ENCODE data around the gene ACOT11.

GRCh38 chr1:54532033-54532432 is 16.0 kb upstream of the ACOT11 start:
- TF ChIP-seq, protein P1, sequence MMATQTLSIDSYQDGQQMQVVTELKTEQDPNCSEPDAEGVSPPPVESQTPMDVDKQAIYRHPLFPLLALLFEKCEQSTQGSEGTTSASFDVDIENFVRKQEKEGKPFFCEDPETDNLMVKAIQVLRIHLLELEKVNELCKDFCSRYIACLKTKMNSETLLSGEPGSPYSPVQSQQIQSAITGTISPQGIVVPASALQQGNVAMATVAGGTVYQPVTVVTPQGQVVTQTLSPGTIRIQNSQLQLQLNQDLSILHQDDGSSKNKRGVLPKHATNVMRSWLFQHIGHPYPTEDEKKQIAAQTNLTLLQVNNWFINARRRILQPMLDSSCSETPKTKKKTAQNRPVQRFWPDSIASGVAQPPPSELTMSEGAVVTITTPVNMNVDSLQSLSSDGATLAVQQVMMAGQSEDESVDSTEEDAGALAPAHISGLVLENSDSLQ (IDR thresholded peaks at IDR 0.05): no peak
- TF ChIP-seq BHLHE40 (IDR thresholded peaks at IDR 0.05; ENCODE audit: borderline replicate concordance) (no peak), ZNF384 (IDR thresholded peaks at IDR 0.05) (no peak), ARNT (IDR thresholded peaks at IDR 0.05) (no peak), FOXA1 (IDR thresholded peaks at IDR 0.05) (no peak), SUZ12 (IDR thresholded peaks at IDR 0.05) (no peak), SP1 (IDR thresholded peaks at IDR 0.05) (no peak), L3MBTL2 (conservative IDR thresholded peaks at IDR 0.05) (no peak), HDGF (IDR thresholded peaks at IDR 0.05; ENCODE audit: borderline replicate concordance) (no peak), LEF1 (IDR thresholded peaks at IDR 0.05; ENCODE audit: borderline replicate concordance) (no peak), NFRKB (IDR thresholded peaks at IDR 0.05) (no peak), FOXM1 (IDR thresholded peaks at IDR 0.05; ENCODE audit: borderline replicate concordance) (no peak), ELF4 (IDR thresholded peaks at IDR 0.05) (no peak)

All from HEK293T (cell line).